ENCODE measurements around the gene PIGU. TPM values are rescaled to one million over a fixed set of nuclear protein-coding genes. Genes with fewer than 3 reads are reported as not detected.

Gene PIGU
- total and polyA plus RNA-seq, 2 of the 13 experiments (the other 11 are each of a cell fraction or from before 2014, with no cell fraction given): 45.5 to 231 TPM

- TF ChIP-seq AKNA (CRISPR knock-in tag; IDR thresholded peaks at IDR 0.05; ENCODE audit: borderline replicate concordance): no peak
- 0 out of 2 replicates have a peak, but pooled peaks have one; percentile 65 for TF ChIP-seq ZSCAN9 (CRISPR knock-in tag; IDR thresholded peaks at IDR 0.05; ENCODE audit: borderline replicate concordance)
- no peak for TF ChIP-seq CC2D1A (CRISPR knock-in tag; IDR thresholded peaks at IDR 0.05)
- no peak for TF ChIP-seq ZNF121 (CRISPR knock-in tag; IDR thresholded peaks at IDR 0.05)
- no peak for TF ChIP-seq ATF4 (CRISPR knock-in tag; IDR thresholded peaks at IDR 0.05)
- TF ChIP-seq ELF1 (CRISPR knock-in tag; IDR thresholded peaks at IDR 0.05): peak; percentile 16; the same call in 1 of the 2 replicates
- TF ChIP-seq, protein P1, sequence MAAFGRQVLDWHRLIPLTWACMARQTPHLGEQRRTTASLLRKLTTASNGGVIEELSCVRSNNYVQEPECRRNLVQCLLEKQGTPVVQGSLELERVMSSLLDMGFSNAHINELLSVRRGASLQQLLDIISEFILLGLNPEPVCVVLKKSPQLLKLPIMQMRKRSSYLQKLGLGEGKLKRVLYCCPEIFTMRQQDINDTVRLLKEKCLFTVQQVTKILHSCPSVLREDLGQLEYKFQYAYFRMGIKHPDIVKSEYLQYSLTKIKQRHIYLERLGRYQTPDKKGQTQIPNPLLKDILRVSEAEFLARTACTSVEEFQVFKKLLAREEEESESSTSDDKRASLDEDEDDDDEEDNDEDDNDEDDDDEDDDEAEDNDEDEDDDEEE (CRISPR knock-in tag; IDR thresholded peaks at IDR 0.05): no peak
- TF ChIP-seq SMARCC2 (IDR thresholded peaks at IDR 0.05): no peak
- no peak for TF ChIP-seq PPARG (CRISPR knock-in tag; conservative IDR thresholded peaks at IDR 0.05)
- peak; percentile 78; the same call in 1 of the 2 replicates for TF ChIP-seq SMAD1 (CRISPR knock-in tag; IDR thresholded peaks at IDR 0.05; ENCODE audit: borderline replicate concordance, low read depth)
- TF ChIP-seq ZNF563 (CRISPR knock-in tag; IDR thresholded peaks at IDR 0.05): no peak
- TF ChIP-seq ZNF530 (CRISPR knock-in tag; IDR thresholded peaks at IDR 0.05; ENCODE audit: low read depth): no peak
- TF ChIP-seq ZNF451 (CRISPR knock-in tag; IDR thresholded peaks at IDR 0.05): no peak
- peak; percentile 39 for TF ChIP-seq ZNF576 (CRISPR knock-in tag; IDR thresholded peaks at IDR 0.05)
- TF ChIP-seq SRY (CRISPR knock-in tag; IDR thresholded peaks at IDR 0.05): no peak
- TF ChIP-seq RBM39 (IDR thresholded peaks at IDR 0.05; ENCODE audit: low read depth, low read length, poor library complexity, severe bottlenecking): peak; percentile 78
- TF ChIP-seq PRPF4 (IDR thresholded peaks at IDR 0.05; ENCODE audit: low read depth, low read length, poor library complexity, severe bottlenecking): peak; percentile 15
- TF ChIP-seq ATRX (CRISPR knock-in tag; IDR thresholded peaks at IDR 0.05; ENCODE audit: borderline replicate concordance): no peak
- TF ChIP-seq MYNN (CRISPR knock-in tag; IDR thresholded peaks at IDR 0.05; ENCODE audit: low read depth): no peak
- TF ChIP-seq POLR2G (IDR thresholded peaks at IDR 0.05; ENCODE audit: low read depth, low read length): no peak
- TF ChIP-seq ZNF589 (CRISPR knock-in tag; conservative IDR thresholded peaks at IDR 0.05): no peak
- TF ChIP-seq ZNF616 (CRISPR knock-in tag; IDR thresholded peaks at IDR 0.05; ENCODE audit: low read depth): no peak
- no peak for TF ChIP-seq IRX3 (CRISPR knock-in tag; IDR thresholded peaks at IDR 0.05; ENCODE audit: borderline replicate concordance, low read depth)
Observed at GRCh38 chr20:34522969-34523871, 153.7 kb downstream of the PIGU start (continued).
